K562 (cell line): ENCODE results near the gene DELE1. TPM values are rescaled to one million over a fixed set of nuclear protein-coding genes. Genes with fewer than 3 reads are reported as not detected.

Source experiments
- ATAC-seq: fragments of 200-7000 bp; cut with Tn5 transposase; 3 replicates; pipeline ENCODE4 v1.9.1; 2020; ENCODE audit warnings: moderate library complexity
- BruUV-seq: library from RNA; stranded (reverse); fragments of 400-500 nt; replicated peaks from 2 replicates; lab custom pipeline; 2021; lab: Mats Ljungman, UMichigan
- CTCF ChIA-PET: fragments of 300-600 bp; formaldehyde crosslinking; extraction: SDS; loops from one replicate; lab custom pipeline; 2021; ENCODE audit warnings: low intra/inter-chr PET ratio; lab: Yijun Ruan, JAX
- POLR2A ChIA-PET: fragments of 300-600, 350-650 bp; sonication (Branson Sonifier 250); formaldehyde crosslinking; extraction: SDS; loops from one replicate; lab custom pipeline; 2021; ENCODE audit warnings: antibody characterized with exemption, inconsistent platforms; lab: Yijun Ruan, JAX
- DNase-seq, 4 experiments: peaks; one replicate each; pipeline versions ENCODE4 v3.0.0 to v3.0.0-alpha.2; 2011 to 2018; ENCODE audit warnings: low spot score in 3 of 4, mixed read lengths in 3 of 4; ENCODE audit errors: extremely low read depth in 1 of 4
- FAIRE-seq: peaks from 2 replicates; lab custom pipeline; 2011; peaks lifted over from hg19 to GRCh38; lab: Jason Lieb, UNC
- H2AFZ ChIP-seq: 2 replicates; pipeline ENCODE4 v1.6.0; 2011; ENCODE audit warnings: low read depth, low read length, control low read depth, inconsistent platforms
- H3K27ac ChIP-seq: fragments of 200-600 bp; 3 replicates; pipeline ENCODE4 v1.8.0; 2011; ENCODE audit warnings: low read depth, mild to moderate bottlenecking, control low read depth, inconsistent platforms, low read length, moderate library complexity, mixed read lengths; ENCODE audit errors: extremely low read depth
- H3K27me3 ChIP-seq, 2 experiments: fragments of 300-600 bp in 1 of 2; 2 replicates in 1 of 2; 3 replicates in 1 of 2; pipeline versions ENCODE4 v1.6.0 to v1.8.0; 2011; ENCODE audit warnings: inconsistent platforms in 2 of 2, low read length in 2 of 2, mild to moderate bottlenecking in 1 of 2, mixed read lengths in 1 of 2, moderate library complexity in 1 of 2; ENCODE audit not compliant: control insufficient read depth in 2 of 2, insufficient read depth in 2 of 2
- H3K36me3 ChIP-seq: fragments of 300-600 bp; 3 replicates; pipeline ENCODE4 v1.8.0; 2011; ENCODE audit warnings: mild to moderate bottlenecking, low read length, inconsistent platforms; ENCODE audit not compliant: control insufficient read depth, insufficient read depth
- H3K4me1 ChIP-seq, 2 experiments: fragments of 200-600 bp in 1 of 2; replicated peaks in 1 of 2; 2 replicates in 1 of 2; 3 replicates in 1 of 2; pipeline versions ENCODE4 v1.5.1 to v1.8.0; 2011; ENCODE audit warnings: inconsistent platforms in 2 of 2, low read length in 2 of 2, mild to moderate bottlenecking in 1 of 2, mixed read lengths in 1 of 2, moderate library complexity in 1 of 2; ENCODE audit not compliant: control insufficient read depth in 2 of 2, insufficient read depth in 2 of 2
- H3K4me2 ChIP-seq: 2 replicates; pipeline ENCODE4 v1.6.1; 2011; ENCODE audit warnings: low read length, control low read depth, inconsistent platforms, mixed read lengths; ENCODE audit not compliant: insufficient read depth
- H3K4me3 ChIP-seq: fragments of 200-600 bp; sonication (generic), shearing (Covaris generic); 2 replicates; pipeline ENCODE4 v1.5.1; 2016; ENCODE audit warnings: control low read depth, inconsistent platforms
- H3K79me2 ChIP-seq: fragments of 200-600 bp; 3 replicates; pipeline ENCODE4 v1.8.0; 2011; ENCODE audit warnings: low read length, inconsistent platforms; ENCODE audit not compliant: control insufficient read depth, insufficient read depth
- H3K9ac ChIP-seq, 2 experiments: 2 replicates each; pipeline versions ENCODE4 v1.6.0 to v1.6.1; 2011; ENCODE audit warnings: low read depth in 2 of 2, low read length in 2 of 2, control low read depth in 1 of 2, inconsistent platforms in 1 of 2, mild to moderate bottlenecking in 1 of 2, mixed read lengths in 1 of 2; ENCODE audit not compliant: insufficient read depth in 1 of 2
- H3K9me1 ChIP-seq: one replicate; pipeline ENCODE4 v1.6.0; 2011; ENCODE audit warnings: inconsistent platforms, mild to moderate bottlenecking, low read length, moderate library complexity; ENCODE audit not compliant: control insufficient read depth, insufficient read depth
- H3K9me3 ChIP-seq: replicated peaks from 2 replicates; pipeline ENCODE4 v1.5.1; 2011; ENCODE audit warnings: low read depth, low read length, inconsistent platforms; ENCODE audit not compliant: control insufficient read depth, insufficient read depth
- H4K20me1 ChIP-seq: replicated peaks from 2 replicates; pipeline ENCODE4 v1.6.1; 2011; ENCODE audit warnings: low read length, inconsistent platforms, mixed read lengths; ENCODE audit not compliant: control insufficient read depth, insufficient read depth
- ATF3 ChIP-seq, 2 experiments: fragments of 450-650 bp in 1 of 2; sonication (generic) in 1 of 2; formaldehyde crosslinking in 1 of 2; IDR thresholded peaks in 1 of 2; conservative IDR thresholded peaks in 1 of 2; 2 replicates each; pipeline versions ENCODE4 v1.6.1 to v1.8.1; 2016 to 2023; ENCODE audit warnings: mild to moderate bottlenecking in 2 of 2, moderate library complexity in 2 of 2, inconsistent platforms in 1 of 2, missing genetic modification reagents in 1 of 2
- TEAD2 ChIP-seq: fragments of 450-650 bp; IDR thresholded peaks from 2 replicates; pipeline ENCODE4 v1.6.1; 2016; ENCODE audit warnings: missing genetic modification characterization, control low read depth, missing compliant biosample characterization
- ZNF174 ChIP-seq: fragments of 250-450 bp; sonication (Bioruptor Pico); IDR thresholded peaks from 2 replicates; pipeline ENCODE4 v1.4.0; 2020; ENCODE audit warnings: mild to moderate bottlenecking
- WGBS: fragments of 100-300 bp; shearing (Covaris generic); methylation state at CpG from one replicate; pipeline ENCODE4 v1.1.6; 2016; ENCODE audit warnings: low coverage, mixed read lengths; ENCODE audit not compliant: insufficient coverage; ENCODE audit errors: missing lambda C conversion rate; 5-methylcytosine and 5-hydroxymethylcytosine counted together
- in situ Hi-C: fragments of 300-500 bp; cut with MboI; formaldehyde crosslinking; loops from 4 replicates; pipeline ENCODE4 v1.15.0; 2018; ENCODE audit warnings: inconsistent platforms, mixed read lengths
- intact Hi-C: fragments of 100-400 bp; cut with micrococcal nuclease; formaldehyde crosslinking; loops from 2 replicates; pipeline ENCODE4 v1.14.2; 2022
- polyA plus RNA-seq, 8 experiments: library from polyadenylated mRNA; depleted of rRNA in 4 of 8; stranded (reverse) in 5 of 8; unstranded in 3 of 8; fragments of >200 nt; fragmentation: Nextera tagmentation in 2 of 8; fragmentation: Illumina TruSeq in 1 of 8; extraction: Ambion mirVana in 2 of 8; extraction: Trizol in 1 of 8; gene quantifications; 2 replicates each; pipeline versions ENCODE4 v1.2.1 to v1.2.3, GENCODE V29; 2011 to 2014; ENCODE audit warnings: inconsistent platforms in 1 of 8, missing spikeins in 1 of 8
- total RNA-seq, 7 experiments: library from RNA; depleted of rRNA in 6 of 7; stranded (reverse); fragments of >200 nt in 6 of 7; fragmentation: Illumina TruSeq in 2 of 7; extraction: Trizol in 2 of 7; gene quantifications; 2 replicates each; pipeline versions ENCODE4 v1.2.1 to v1.2.3, GENCODE V29; 2011 to 2021; ENCODE audit warnings: low replicate concordance in 1 of 7

Gene DELE1
- total and polyA plus RNA-seq, 9 of the 15 experiments (the other 6 are each of a cell fraction or from before 2014, with no cell fraction given), result 16.6 to 74.4 (median 49.8) TPM

GRCh38 chr5:141989720-141990119 is 66.0 kb downstream of the DELE1 start:
- no peak for ATAC-seq
- no peak overlapping the region for H3K4me3 ChIP-seq
- no peaks in the 10 kb centered on the region for H3K79me2 ChIP-seq
- no peaks in the 10 kb centered on the region for H3K9me3 ChIP-seq
- 0% methylated on average over 1 of the region's 1 CpG for WGBS
- DNase-seq, result no peak
- peaks cover 75% of the 10 kb centered on the region for H3K36me3 ChIP-seq
- no peaks in the 10 kb centered on the region for H3K9me1 ChIP-seq
- peak; percentile 33; the same call in 1 of the 2 replicates for TF ChIP-seq ATF3 (IDR thresholded peaks at IDR 0.05)
- no peak for TF ChIP-seq ATF3 (CRISPR knock-in tag; conservative IDR thresholded peaks at IDR 0.05)
- TF ChIP-seq ZNF174 (CRISPR knock-in tag), result no peak
- no peak for TF ChIP-seq TEAD2
- no peak for FAIRE-seq
- no peak overlapping the region for H2AFZ ChIP-seq
- POLR2A ChIA-PET, result interaction anchor here (0.7 to 3.5 kb wide), 6 partner anchors 9 to 417 kb away, joined by 3 to 16 read pairs (median 4); no protein-coding TSS in a partner anchor
- no TSS peak for BruUV-seq
- CTCF ChIA-PET, result no interaction called here
- no peak overlapping the region for H3K27ac ChIP-seq
- no peak overlapping the region for H3K9ac ChIP-seq
- H3K27me3 ChIP-seq, result no peaks in the 10 kb centered on the region
- no peaks in the 10 kb centered on the region for H3K4me1 ChIP-seq
- in situ Hi-C loops (no loop called here), intact Hi-C loops (no loop called here)
- H3K4me2 ChIP-seq, result no peak overlapping the region
- H4K20me1 ChIP-seq, result no peaks in the 10 kb centered on the region

Other genes with a start within 250 kb of the DELE1 start
- 6.4 and 8.6 TPM in 2 replicates for gene ARAP3, start 241.6 kb upstream of the DELE1 start, total RNA-seq (2014; rRNA removed)
- gene ARAP3, start 241.6 kb upstream of the DELE1 start, total RNA-seq (2014; rRNA removed; fragmentation: Illumina TruSeq; extraction: Trizol), result 5.1 and 5.2 TPM in 2 replicates
- 7.1 and 7.5 TPM in 2 replicates for gene ARAP3, start 241.6 kb upstream of the DELE1 start, total RNA-seq (2015; rRNA removed; fragmentation: Illumina TruSeq; extraction: Trizol)
- gene ARAP3, start 241.6 kb upstream of the DELE1 start, total RNA-seq (2021), result 23.3 and 25.7 TPM in 2 replicates
- gene ARAP3, start 241.6 kb upstream of the DELE1 start, polyA plus RNA-seq (2011; rRNA removed), result 6.1 and 7.0 TPM in 2 replicates
- 16.6 and 16.8 TPM in 2 replicates for gene ARAP3, start 241.6 kb upstream of the DELE1 start, polyA plus RNA-seq (2014; fragmentation: Illumina TruSeq; extraction: Trizol)
- 1 to 10 TPM in 1 of 2 experiments, under 1 TPM in 1; 0.83 to 1.4 TPM for gene ARAP3, start 241.6 kb upstream of the DELE1 start, polyA plus RNA-seq (2014; fragmentation: Nextera tagmentation; extraction: Ambion mirVana)
- gene ARAP3, start 241.6 kb upstream of the DELE1 start, polyA plus RNA-seq (2014; rRNA removed), result 14.8 and 16.7 TPM in 2 replicates
- 3.3 and 3.6 TPM in 2 replicates for gene PCDH1, start 45.5 kb upstream of the DELE1 start, total RNA-seq (2014; rRNA removed)
- 0.77 and 1.1 TPM in 2 replicates for gene PCDH1, start 45.5 kb upstream of the DELE1 start, total RNA-seq (2014; rRNA removed; fragmentation: Illumina TruSeq; extraction: Trizol)
- 0.80 and 1.1 TPM in 2 replicates for gene PCDH1, start 45.5 kb upstream of the DELE1 start, total RNA-seq (2015; rRNA removed; fragmentation: Illumina TruSeq; extraction: Trizol)
- 3.2 and 3.6 TPM in 2 replicates for gene PCDH1, start 45.5 kb upstream of the DELE1 start, total RNA-seq (2021)
- 1.1 and 2.3 TPM in 2 replicates for gene PCDH1, start 45.5 kb upstream of the DELE1 start, polyA plus RNA-seq (2011; rRNA removed)
- gene PCDH1, start 45.5 kb upstream of the DELE1 start, polyA plus RNA-seq (2014; fragmentation: Illumina TruSeq; extraction: Trizol), result 2.2 and 2.3 TPM in 2 replicates
- gene PCDH1, start 45.5 kb upstream of the DELE1 start, polyA plus RNA-seq (2014; fragmentation: Nextera tagmentation; extraction: Ambion mirVana), result under 1 TPM in 1 of 2 experiments, not detected in 1; 0.11 TPM
- gene PCDH1, start 45.5 kb upstream of the DELE1 start, polyA plus RNA-seq (2014; rRNA removed), result 1.4 and 1.6 TPM in 2 replicates
- gene PCDH12, start 34.3 kb downstream of the DELE1 start, total RNA-seq (2014; rRNA removed), result 0.04 TPM in 1 of 2 replicates, not detected in the other
- gene PCDH12, start 34.3 kb downstream of the DELE1 start, total RNA-seq (2014; rRNA removed; fragmentation: Illumina TruSeq; extraction: Trizol), result 0.03 TPM in 1 of 2 replicates, not detected in the other
- not detected in 2 replicates for gene PCDH12, start 34.3 kb downstream of the DELE1 start, total RNA-seq (2015; rRNA removed; fragmentation: Illumina TruSeq; extraction: Trizol)
- 0.04 TPM in 1 of 2 replicates, not detected in the other for gene PCDH12, start 34.3 kb downstream of the DELE1 start, total RNA-seq (2021)
- not detected in 2 replicates for gene PCDH12, start 34.3 kb downstream of the DELE1 start, polyA plus RNA-seq (2011; rRNA removed)
- gene PCDH12, start 34.3 kb downstream of the DELE1 start, polyA plus RNA-seq (2014; fragmentation: Illumina TruSeq; extraction: Trizol), result 0.01 and 0.03 TPM in 2 replicates
- gene PCDH12, start 34.3 kb downstream of the DELE1 start, polyA plus RNA-seq (2014; fragmentation: Nextera tagmentation; extraction: Ambion mirVana), result under 1 TPM; 0.01 TPM
- 0.01 TPM in 1 of 2 replicates, not detected in the other for gene PCDH12, start 34.3 kb downstream of the DELE1 start, polyA plus RNA-seq (2014; rRNA removed)
- gene RNF14, start 45.2 kb downstream of the DELE1 start, total RNA-seq (2014; rRNA removed), result 36.3 and 49.4 TPM in 2 replicates
- gene RNF14, start 45.2 kb downstream of the DELE1 start, total RNA-seq (2014; rRNA removed; fragmentation: Illumina TruSeq; extraction: Trizol), result 96.0 and 113 TPM in 2 replicates
- 63.5 and 65.7 TPM in 2 replicates for gene RNF14, start 45.2 kb downstream of the DELE1 start, total RNA-seq (2015; rRNA removed; fragmentation: Illumina TruSeq; extraction: Trizol)
- 71.5 and 72.9 TPM in 2 replicates for gene RNF14, start 45.2 kb downstream of the DELE1 start, total RNA-seq (2021)
- 40.2 and 75.1 TPM in 2 replicates for gene RNF14, start 45.2 kb downstream of the DELE1 start, polyA plus RNA-seq (2011; rRNA removed)
- gene RNF14, start 45.2 kb downstream of the DELE1 start, polyA plus RNA-seq (2014; fragmentation: Illumina TruSeq; extraction: Trizol), result 91.6 and 94.7 TPM in 2 replicates
- gene RNF14, start 45.2 kb downstream of the DELE1 start, polyA plus RNA-seq (2014; fragmentation: Nextera tagmentation; extraction: Ambion mirVana), result 100 to 1,000 TPM; 100 to 140 TPM
- 38.1 and 41.4 TPM in 2 replicates for gene RNF14, start 45.2 kb downstream of the DELE1 start, polyA plus RNA-seq (2014; rRNA removed)
- 26.4 and 35.6 TPM in 2 replicates for gene GNPDA1, start 89.2 kb downstream of the DELE1 start, total RNA-seq (2014; rRNA removed)
- 50.2 and 52.2 TPM in 2 replicates for gene GNPDA1, start 89.2 kb downstream of the DELE1 start, total RNA-seq (2014; rRNA removed; fragmentation: Illumina TruSeq; extraction: Trizol)
- 52.2 and 55.2 TPM in 2 replicates for gene GNPDA1, start 89.2 kb downstream of the DELE1 start, total RNA-seq (2015; rRNA removed; fragmentation: Illumina TruSeq; extraction: Trizol)
- gene GNPDA1, start 89.2 kb downstream of the DELE1 start, total RNA-seq (2021), result 36.6 and 40.2 TPM in 2 replicates
- 11.6 and 14.1 TPM in 2 replicates for gene GNPDA1, start 89.2 kb downstream of the DELE1 start, polyA plus RNA-seq (2011; rRNA removed)
- 46.2 and 64.1 TPM in 2 replicates for gene GNPDA1, start 89.2 kb downstream of the DELE1 start, polyA plus RNA-seq (2014; fragmentation: Illumina TruSeq; extraction: Trizol)
- gene GNPDA1, start 89.2 kb downstream of the DELE1 start, polyA plus RNA-seq (2014; fragmentation: Nextera tagmentation; extraction: Ambion mirVana), result 100 to 1,000 TPM; 119 to 145 TPM
- gene GNPDA1, start 89.2 kb downstream of the DELE1 start, polyA plus RNA-seq (2014; rRNA removed), result 33.7 and 34.6 TPM in 2 replicates
- 33.2 and 47.8 TPM in 2 replicates for gene NDFIP1, start 184.9 kb downstream of the DELE1 start, total RNA-seq (2014; rRNA removed)
- gene NDFIP1, start 184.9 kb downstream of the DELE1 start, total RNA-seq (2014; rRNA removed; fragmentation: Illumina TruSeq; extraction: Trizol), result 36.8 and 39.3 TPM in 2 replicates
- gene NDFIP1, start 184.9 kb downstream of the DELE1 start, total RNA-seq (2015; rRNA removed; fragmentation: Illumina TruSeq; extraction: Trizol), result 27.1 and 31.4 TPM in 2 replicates
- 35.8 and 36.3 TPM in 2 replicates for gene NDFIP1, start 184.9 kb downstream of the DELE1 start, total RNA-seq (2021)
- 17.2 and 31.9 TPM in 2 replicates for gene NDFIP1, start 184.9 kb downstream of the DELE1 start, polyA plus RNA-seq (2011; rRNA removed)
- gene NDFIP1, start 184.9 kb downstream of the DELE1 start, polyA plus RNA-seq (2014; fragmentation: Illumina TruSeq; extraction: Trizol), result 25.8 and 29.7 TPM in 2 replicates
- gene NDFIP1, start 184.9 kb downstream of the DELE1 start, polyA plus RNA-seq (2014; fragmentation: Nextera tagmentation; extraction: Ambion mirVana), result 1 to 10 TPM; 5.3 to 7.6 TPM
- gene NDFIP1, start 184.9 kb downstream of the DELE1 start, polyA plus RNA-seq (2014; rRNA removed), result 26.0 and 37.5 TPM in 2 replicates